ENCODE data around the gene ZNHIT3. TPM values are rescaled to one million over a fixed set of nuclear protein-coding genes. Genes with fewer than 3 reads are reported as not detected.
"Not testable (repeated sequence)": the region's sequence is repeated elsewhere in the genome, so short reads cannot be mapped to it uniquely, and the experiment has no call there.

ZNHIT3 gene
- total RNA-seq, 1 experiment from 2014 or later = 37.9 TPM

DNA sequence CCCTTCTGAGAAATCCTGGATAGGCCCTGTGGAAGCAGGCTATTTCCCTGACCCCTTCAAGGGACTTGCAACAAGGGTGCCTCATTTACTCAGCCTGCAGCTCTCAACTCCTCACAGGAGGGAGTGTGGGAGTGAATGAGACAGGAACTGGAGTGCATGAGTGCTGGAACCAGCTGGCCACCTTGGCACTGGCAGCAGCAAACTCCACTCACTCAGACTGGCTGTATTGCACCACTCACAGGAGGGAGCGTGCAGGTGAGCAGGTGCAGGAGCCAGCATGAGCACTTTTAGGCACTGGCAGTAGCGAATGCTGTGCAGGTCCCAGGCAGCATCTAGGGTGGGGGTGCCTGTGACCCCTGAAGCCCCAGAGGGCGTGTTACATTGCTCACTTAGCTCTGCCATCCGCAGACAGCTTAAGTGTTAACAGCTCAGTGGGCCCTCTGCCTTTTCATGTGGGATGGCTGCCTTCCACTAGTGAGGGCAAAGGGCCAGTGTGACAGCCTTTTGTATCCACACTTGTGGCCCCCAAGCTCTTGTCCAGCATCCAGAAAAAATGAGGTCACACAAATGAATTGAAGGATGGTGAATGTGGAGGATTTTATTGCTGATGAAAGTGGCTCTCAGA, 11.0 kb upstream of the ZNHIT3 start:
- Histone ChIP-seq H3K4me1 (ENCODE audit: insufficient read depth, low read length) (no peaks in the 10 kb centered on the region), H3K9me2 (replicated peaks; ENCODE audit: low read length) (no peaks in the 10 kb centered on the region), H3K9me3 (ENCODE audit: low read length) (no peaks in the 10 kb centered on the region), H2AFZ (ENCODE audit: low read length) (no peak overlapping the region), H3K79me2 (ENCODE audit: low read length) (no peaks in the 10 kb centered on the region), H3K9ac (ENCODE audit: low read length) (no peak overlapping the region), H3K27ac (ENCODE audit: low read length) (no peak overlapping the region), H3F3A (ENCODE audit: low read length, unreplicated experiment) (no peaks in the 10 kb centered on the region), H3K4me3 (ENCODE audit: low read length) (no peak overlapping the region), H3K36me3 (ENCODE audit: low read depth, low read length) (no peaks in the 10 kb centered on the region), H4K20me1 (ENCODE audit: low read length) (no peaks in the 10 kb centered on the region), H3K27me3 (ENCODE audit: low read length) (peaks cover 10% of the 10 kb centered on the region), H3K4me2 (ENCODE audit: low read length) (no peak overlapping the region)
- DNase-seq = no peak
- ATAC-seq = no peak
- intact Hi-C loops (cut with micrococcal nuclease) = no loop called here
- no TSS peak for BruUV-seq (replicated peaks)
- CTCF ChIA-PET = no interaction called here
- no peak for TF ChIP-seq EZH2 (IDR thresholded peaks at IDR 0.05; ENCODE audit: low read length, unreplicated experiment)
- TF ChIP-seq EZH2phosphoT487 (IDR thresholded peaks at IDR 0.05; ENCODE audit: borderline replicate concordance, low read length) = no peak
- POLR2A ChIA-PET (ENCODE audit: unreplicated experiment) = no interaction called here

DNA sequence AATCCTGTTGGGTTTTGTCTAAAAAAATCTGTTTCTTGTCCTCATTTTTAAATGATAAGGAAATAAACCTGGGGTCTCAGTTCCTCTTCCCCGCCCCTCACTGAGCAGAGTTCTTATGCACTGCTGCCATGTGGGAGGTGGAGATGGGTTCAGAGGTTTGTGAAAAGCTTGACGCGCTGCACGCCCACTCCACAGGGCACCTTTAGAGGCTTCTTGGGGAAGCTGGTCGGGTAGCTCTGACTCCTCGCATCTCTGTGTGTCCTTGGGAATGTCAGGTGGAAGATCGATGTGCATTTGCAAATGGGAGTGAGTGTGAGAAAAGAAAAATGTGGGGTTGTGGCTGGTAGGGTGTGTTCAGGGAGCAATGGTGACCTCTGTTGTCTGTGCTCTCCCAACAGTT, 4.7 kb upstream of the ZNHIT3 start:
- ATAC-seq (no peak), DNase-seq (no peak)
- H3K4me3 ChIP-seq (ENCODE audit: low read length) = no peak overlapping the region
- ChIA-PET POLR2A (ENCODE audit: unreplicated experiment) (no interaction called here), CTCF (no interaction called here)
- peaks cover 17% of the 10 kb centered on the region for H3K27me3 ChIP-seq (ENCODE audit: low read length)
- H3K4me1 ChIP-seq (ENCODE audit: insufficient read depth, low read length) = no peaks in the 10 kb centered on the region; the same call in 1 of the 2 replicates
- no peak overlapping the region for H3K4me2 ChIP-seq (ENCODE audit: low read length)
- H3K9ac ChIP-seq (ENCODE audit: low read length) = no peak overlapping the region
- intact Hi-C loops (cut with micrococcal nuclease) = loop anchor here (5.0 kb wide), 1 partner anchor 515 kb away; no protein-coding TSS in a partner anchor
- H3K9me2 ChIP-seq (replicated peaks; ENCODE audit: low read length) = no peaks in the 10 kb centered on the region
- no TSS peak for BruUV-seq (replicated peaks)
- H3K36me3 ChIP-seq (ENCODE audit: low read depth, low read length) = no peaks in the 10 kb centered on the region
- no peaks in the 10 kb centered on the region for H3K9me3 ChIP-seq (ENCODE audit: low read length)
- TF ChIP-seq EZH2phosphoT487 (IDR thresholded peaks at IDR 0.05; ENCODE audit: borderline replicate concordance, low read length) = no peak
- TF ChIP-seq, protein P1, sequence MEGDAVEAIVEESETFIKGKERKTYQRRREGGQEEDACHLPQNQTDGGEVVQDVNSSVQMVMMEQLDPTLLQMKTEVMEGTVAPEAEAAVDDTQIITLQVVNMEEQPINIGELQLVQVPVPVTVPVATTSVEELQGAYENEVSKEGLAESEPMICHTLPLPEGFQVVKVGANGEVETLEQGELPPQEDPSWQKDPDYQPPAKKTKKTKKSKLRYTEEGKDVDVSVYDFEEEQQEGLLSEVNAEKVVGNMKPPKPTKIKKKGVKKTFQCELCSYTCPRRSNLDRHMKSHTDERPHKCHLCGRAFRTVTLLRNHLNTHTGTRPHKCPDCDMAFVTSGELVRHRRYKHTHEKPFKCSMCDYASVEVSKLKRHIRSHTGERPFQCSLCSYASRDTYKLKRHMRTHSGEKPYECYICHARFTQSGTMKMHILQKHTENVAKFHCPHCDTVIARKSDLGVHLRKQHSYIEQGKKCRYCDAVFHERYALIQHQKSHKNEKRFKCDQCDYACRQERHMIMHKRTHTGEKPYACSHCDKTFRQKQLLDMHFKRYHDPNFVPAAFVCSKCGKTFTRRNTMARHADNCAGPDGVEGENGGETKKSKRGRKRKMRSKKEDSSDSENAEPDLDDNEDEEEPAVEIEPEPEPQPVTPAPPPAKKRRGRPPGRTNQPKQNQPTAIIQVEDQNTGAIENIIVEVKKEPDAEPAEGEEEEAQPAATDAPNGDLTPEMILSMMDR (conservative IDR thresholded peaks at IDR 0.05; ENCODE audit: low read depth, low read length) = no peak
- no peak for TF ChIP-seq EZH2 (IDR thresholded peaks at IDR 0.05; ENCODE audit: low read length, unreplicated experiment)
- H2AFZ ChIP-seq (ENCODE audit: low read length) = no peak overlapping the region
- no peaks in the 10 kb centered on the region for H3F3A ChIP-seq (ENCODE audit: low read length, unreplicated experiment)
- H4K20me1 ChIP-seq (ENCODE audit: low read length) = no peaks in the 10 kb centered on the region
- no peak overlapping the region for H3K27ac ChIP-seq (ENCODE audit: low read length)
- peaks cover 1% of the 10 kb centered on the region for H3K79me2 ChIP-seq (ENCODE audit: low read length)

DNA sequence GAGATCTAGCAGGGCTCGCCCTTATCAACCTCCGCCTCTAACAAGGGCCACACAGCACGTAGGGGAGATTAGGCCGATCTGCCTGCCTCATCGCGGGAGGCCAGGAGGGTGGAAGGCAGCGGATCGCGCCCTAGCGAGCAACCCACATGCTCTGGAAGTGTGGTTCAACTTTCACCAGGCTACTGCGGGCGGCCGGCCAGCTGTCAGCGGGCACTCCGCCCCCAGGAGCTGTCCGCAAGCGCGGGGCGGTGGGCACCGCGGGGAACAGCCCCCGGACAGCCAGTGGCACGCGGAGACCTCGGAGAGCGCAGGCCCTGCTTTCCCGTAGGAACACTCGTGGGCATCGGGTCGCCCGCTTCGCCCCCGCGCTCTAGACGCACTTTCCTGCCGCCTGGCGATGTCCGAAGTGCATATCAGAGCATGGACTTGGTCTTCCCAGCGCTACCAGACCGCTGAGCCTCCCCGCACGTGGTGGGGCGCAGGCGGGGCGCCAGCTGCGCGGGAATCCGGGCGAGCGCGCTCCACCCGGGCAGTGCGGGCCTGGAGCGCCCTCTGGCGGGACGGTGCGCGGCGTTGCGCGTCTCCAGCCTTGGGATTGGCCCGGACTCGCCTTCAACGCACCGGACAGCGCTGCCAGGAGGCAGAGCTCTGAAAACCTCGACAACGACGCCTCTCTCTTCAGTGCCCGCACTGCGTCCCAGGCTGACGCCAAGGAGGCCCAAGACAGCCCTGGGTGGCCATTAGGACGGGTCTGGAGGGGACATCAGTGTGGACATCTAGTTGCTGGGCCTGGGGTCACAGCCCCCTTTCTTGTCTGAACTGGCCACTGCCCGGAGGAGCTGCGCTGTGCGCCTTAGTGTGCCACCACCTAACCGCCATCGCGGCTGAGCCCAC, 3.6 kb upstream of the ZNHIT3 start:
- DNase-seq = peak; percentile 73

DNA sequence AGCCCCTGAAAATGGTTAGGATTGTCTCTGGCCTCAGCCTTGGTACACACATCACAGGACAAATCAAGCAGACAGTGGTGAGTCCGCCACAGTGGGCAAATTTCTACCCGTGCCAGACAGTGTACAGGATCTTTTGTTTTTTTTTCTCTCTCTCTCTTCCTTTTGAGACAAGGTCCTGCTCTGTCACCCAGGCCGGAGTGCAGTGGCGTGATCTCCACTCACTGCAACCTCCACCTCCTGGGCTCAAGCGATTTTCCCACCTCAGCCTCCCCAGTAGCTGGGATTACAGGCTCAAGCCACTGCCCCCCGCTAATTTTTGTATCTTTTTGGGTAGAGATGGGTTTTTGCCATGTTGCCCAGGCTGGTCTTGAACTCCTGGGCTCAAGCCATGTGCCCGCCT, 2.5 kb upstream of the ZNHIT3 start:
- H3K4me2 ChIP-seq (ENCODE audit: low read length); H3K9me2 ChIP-seq (replicated peaks; ENCODE audit: low read length); POLR2A ChIA-PET (ENCODE audit: unreplicated experiment); H3K27me3 ChIP-seq (ENCODE audit: low read length); H3K9me3 ChIP-seq (ENCODE audit: low read length); H3K36me3 ChIP-seq (ENCODE audit: low read depth, low read length); ATAC-seq; H3K27ac ChIP-seq (ENCODE audit: low read length); H3K4me1 ChIP-seq (ENCODE audit: insufficient read depth, low read length); DNase-seq; BruUV-seq (replicated peaks); H4K20me1 ChIP-seq (ENCODE audit: low read length); H3K9ac ChIP-seq (ENCODE audit: low read length); H3F3A ChIP-seq (ENCODE audit: low read length, unreplicated experiment); H3K4me3 ChIP-seq (ENCODE audit: low read length); H2AFZ ChIP-seq (ENCODE audit: low read length); CTCF ChIA-PET: not testable (repeated sequence)
- intact Hi-C loops (cut with micrococcal nuclease) = loop anchor here (5.0 kb wide), 1 partner anchor 517 kb away; no protein-coding TSS in a partner anchor
- peaks cover 23% of the 10 kb centered on the region for H3K79me2 ChIP-seq (ENCODE audit: low read length)

More for the DNA sequence above, 3.6 kb upstream of the ZNHIT3 start:
- Histone ChIP-seq H3K4me2 (ENCODE audit: low read length) (peak overlapping the region; percentile 54), H3K27ac (ENCODE audit: low read length) (no peak overlapping the region), H3F3A (ENCODE audit: low read length, unreplicated experiment) (no peaks in the 10 kb centered on the region), H4K20me1 (ENCODE audit: low read length) (no peaks in the 10 kb centered on the region), H3K4me1 (ENCODE audit: insufficient read depth, low read length) (no peaks in the 10 kb centered on the region; the same call in 1 of the 2 replicates), H3K27me3 (ENCODE audit: low read length) (peaks cover 10% of the 10 kb centered on the region; the same call in 1 of the 2 replicates), H3K9me3 (ENCODE audit: low read length) (no peaks in the 10 kb centered on the region), H3K4me3 (ENCODE audit: low read length) (peak overlapping the region; percentile 32; the same call in 1 of the 2 replicates), H3K9me2 (replicated peaks; ENCODE audit: low read length) (no peaks in the 10 kb centered on the region), H3K9ac (ENCODE audit: low read length) (no peak overlapping the region), H2AFZ (ENCODE audit: low read length) (peak overlapping the region; percentile 74), H3K79me2 (ENCODE audit: low read length) (peaks cover 11% of the 10 kb centered on the region), H3K36me3 (ENCODE audit: low read depth, low read length) (no peaks in the 10 kb centered on the region)
- TF ChIP-seq, protein P1 (conservative IDR thresholded peaks at IDR 0.05; ENCODE audit: low read depth, low read length) = peak; percentile 79
- TF ChIP-seq EZH2phosphoT487 (IDR thresholded peaks at IDR 0.05; ENCODE audit: borderline replicate concordance, low read length) (no peak), EZH2 (IDR thresholded peaks at IDR 0.05; ENCODE audit: low read length, unreplicated experiment) (no peak)
- no TSS peak for BruUV-seq (replicated peaks)
- POLR2A ChIA-PET (ENCODE audit: unreplicated experiment) = no interaction called here
- CTCF ChIA-PET = interaction anchor here (0.5 kb wide), 1 partner anchor 539 kb away, joined by 4 read pairs; no protein-coding TSS in a partner anchor
- intact Hi-C loops (cut with micrococcal nuclease) = loop anchor here (5.0 kb wide), 1 partner anchor 516 kb away; no protein-coding TSS in a partner anchor
- ATAC-seq = peak; percentile 60
